Right cardiac atrium (tissue), 5 donors: ENCODE measurements around the gene ADGRG6. TPM values are rescaled to one million over a fixed set of nuclear protein-coding genes. Genes with fewer than 3 reads are reported as not detected.

ENCODE experiments used
- ATAC-seq, 2 donors: fragments of 200-7000 bp; cut with Tn5 transposase; one replicate each; pipeline versions ENCODE4 v1.8.0 to v1.9.1; 2020; ENCODE audit warnings: moderate library complexity in 2 of 2, mild to moderate bottlenecking in 1 of 2
- DNase-seq, 3 donors: peaks; one replicate each; pipeline ENCODE4 v3.0.0-alpha.2; 2020
- H3K27ac ChIP-seq: one replicate; pipeline ENCODE4 v1.5.1; 2013; ENCODE audit warnings: mild to moderate bottlenecking, low read length, control low read depth, moderate library complexity
- H3K27me3 ChIP-seq: one replicate; pipeline ENCODE4 v1.6.1; 2013; ENCODE audit not compliant: control insufficient read depth, insufficient read depth
- H3K4me1 ChIP-seq: one replicate; pipeline ENCODE4 v1.6.1; 2013; ENCODE audit warnings: low read length; ENCODE audit not compliant: control insufficient read depth, insufficient read depth
- H3K4me3 ChIP-seq: one replicate; pipeline ENCODE4 v1.5.1; 2013; ENCODE audit warnings: low read length, control low read depth
- H3K9me3 ChIP-seq: one replicate; pipeline ENCODE4 v1.6.1; 2013; ENCODE audit warnings: low read length; ENCODE audit not compliant: control insufficient read depth
- WGBS: extraction: QIAGEN DNeasy Blood & Tissue Kit; methylation state at CpG from one replicate; pipeline ENCODE4 v1.1.7; 2013; 5-methylcytosine and 5-hydroxymethylcytosine counted together
- intact Hi-C, 4 donors: fragments of 100-400 bp; cut with DNase I; formaldehyde crosslinking; loops; one replicate each; pipeline versions ENCODE4 v1.11.0 to v1.14.0; 2022 to 2023
- long read RNA-seq, 4 donors: library from polyadenylated mRNA; unstranded; transcript quantifications; one replicate each; pipeline ENCODE4 v2.0.0, GENCODE V29; 2020 to 2021
- polyA plus RNA-seq: library from polyadenylated mRNA; stranded (reverse); fragments of 200-250 nt; gene quantifications from one replicate; pipeline ENCODE4 v1.2.3, GENCODE V29; 2013
- total RNA-seq, 4 donors: library from RNA; stranded (reverse); fragmentation: NEBNext Ultra II Directional; extraction: Animal tissue kit (Norgen Biotek cat#: 25700); gene quantifications; one replicate each; pipeline ENCODE4 v1.2.1, GENCODE V29; 2021
- donor health status: healthy with polysubstance abuse.
- donor health status: DM: no; HTN: yes; CAD: no.
- donor health status: DM: no; HTN: no; CAD: no.
- donor health status: DM: no; HTN: yes; CAD: no; lungs with severe emphysema.
- donor health status: DM: yes; HTN: yes; CAD: no.

The ADGRG6 gene
- total RNA-seq (10 to 100 TPM; 12.6 to 23.9 (median 16.3) TPM), polyA plus RNA-seq (4.1 TPM)
- long read RNA-seq, donor 1, full-length matches to known transcripts, result 8 of 14 reads
- long read RNA-seq, donor 1, partial matches to known transcripts, result 6 of 14 reads
- long read RNA-seq, donor 1, other reads (novel, unspliced or antisense), result 0 of 14 reads
- long read RNA-seq, donor 2, full-length matches to known transcripts, result 3 of 5 reads
- long read RNA-seq, donor 2, partial matches to known transcripts, result 2 of 5 reads
- long read RNA-seq, donor 2, other reads (novel, unspliced or antisense), result 0 of 5 reads
- long read RNA-seq, donor 3, full-length matches to known transcripts, result 3 of 10 reads
- long read RNA-seq, donor 3, partial matches to known transcripts, result 5 of 10 reads
- long read RNA-seq, donor 3, other reads (novel, unspliced or antisense), result 2 of 10 reads
- long read RNA-seq, donor 4, full-length matches to known transcripts, result 1 of 4 reads
- long read RNA-seq, donor 4, partial matches to known transcripts, result 1 of 4 reads
- long read RNA-seq, donor 4, other reads (novel, unspliced or antisense), result 2 of 4 reads

GRCh38 chr6:142301651-142302391 is at the start of gene ADGRG6:
ADGRG6 (plus strand) TSS chr6:142302007; CDS start chr6:142302330, 323 bp downstream.
- peak within 1 kb of the TSS; percentile 1 for H3K27ac ChIP-seq
- no peaks in the 10 kb centered on the region for H3K9me3 ChIP-seq
- DNase-seq (peak; percentile 54 to 78 (median 76)), ATAC-seq (peak; percentile 85 to 88)
- H3K4me1 ChIP-seq, result no peaks in the 10 kb centered on the region
- H3K4me3 ChIP-seq, result peak within 1 kb of the TSS; percentile 52
- intact Hi-C loops, result no loop called here
- under 1% methylated on average over 69 of the region's 69 CpGs for WGBS
- H3K27me3 ChIP-seq, result no peaks in the 10 kb centered on the region

- H3K9me3 ChIP-seq, result no peaks in the 10 kb centered on the region
- H3K4me1 ChIP-seq, result no peaks in the 10 kb centered on the region
- intact Hi-C loops, result no loop called here
- no peaks in the 10 kb centered on the region for H3K27me3 ChIP-seq
- 83% methylated on average over 6 of the region's 6 CpGs for WGBS
- H3K4me3 ChIP-seq, result no peak overlapping the region
- ATAC-seq (no peak), DNase-seq (no peak)
- H3K27ac ChIP-seq, result no peak overlapping the region
Measured at GRCh38 chr6:142254513-142254912, 47.3 kb upstream of the ADGRG6 start.

- no peak overlapping the region for H3K27ac ChIP-seq
Measured at GRCh38 chr6:142255785-142256184, 46.0 kb upstream of the ADGRG6 start.

GRCh38 chr6:142258305-142258704 is 43.5 kb upstream of the ADGRG6 start:
- WGBS, result 93% methylated on average over 6 of the region's 6 CpGs
- DNase-seq (no peak), ATAC-seq (no peak)
- Histone ChIP-seq H3K4me1 (no peaks in the 10 kb centered on the region), H3K9me3 (no peaks in the 10 kb centered on the region), H3K27ac (no peak overlapping the region), H3K27me3 (no peaks in the 10 kb centered on the region), H3K4me3 (no peak overlapping the region)
- intact Hi-C loops, result no loop called here

More at GRCh38 chr6:142255785-142256184, 46.0 kb upstream of the ADGRG6 start:
- Histone ChIP-seq H3K4me1 (no peaks in the 10 kb centered on the region), H3K4me3 (no peak overlapping the region), H3K9me3 (no peaks in the 10 kb centered on the region), H3K27me3 (no peaks in the 10 kb centered on the region)
- intact Hi-C loops, result no loop called here
- ATAC-seq (no peak), DNase-seq (no peak)
- 66% methylated on average over 2 of the region's 2 CpGs for WGBS

- intact Hi-C loops, result no loop called here
- ATAC-seq (no peak), DNase-seq (no peak)
- Histone ChIP-seq H3K4me3 (no peak overlapping the region), H3K4me1 (no peaks in the 10 kb centered on the region), H3K9me3 (no peaks in the 10 kb centered on the region), H3K27ac (no peak overlapping the region), H3K27me3 (no peaks in the 10 kb centered on the region)
- 94% methylated on average over 8 of the region's 8 CpGs for WGBS
Measured at GRCh38 chr6:142258757-142259156, 43.0 kb upstream of the ADGRG6 start.

- intact Hi-C loops, result no loop called here
- H3K4me1 ChIP-seq, result no peaks in the 10 kb centered on the region
- no peaks in the 10 kb centered on the region for H3K9me3 ChIP-seq
- H3K27me3 ChIP-seq, result no peaks in the 10 kb centered on the region
- 69% methylated on average over 3 of the region's 3 CpGs for WGBS
- H3K27ac ChIP-seq, result no peak overlapping the region
- ATAC-seq (no peak), DNase-seq (no peak)
- no peak overlapping the region for H3K4me3 ChIP-seq
Measured at GRCh38 chr6:142260748-142261147, 41.1 kb upstream of the ADGRG6 start.

- intact Hi-C loops, result no loop called here
- Histone ChIP-seq H3K9me3 (no peaks in the 10 kb centered on the region), H3K4me1 (no peaks in the 10 kb centered on the region), H3K27me3 (no peaks in the 10 kb centered on the region), H3K27ac (no peak overlapping the region), H3K4me3 (no peak overlapping the region)
- DNase-seq (no peak), ATAC-seq (no peak)
Measured at GRCh38 chr6:142262231-142262630, 39.6 kb upstream of the ADGRG6 start.

- Histone ChIP-seq H3K4me1 (no peaks in the 10 kb centered on the region), H3K4me3 (no peak overlapping the region), H3K9me3 (no peaks in the 10 kb centered on the region), H3K27me3 (no peaks in the 10 kb centered on the region), H3K27ac (no peak overlapping the region)
- ATAC-seq, result no peak
- 100% methylated on average over 1 of the region's 1 CpG for WGBS
- DNase-seq, result no peak
- intact Hi-C loops, result no loop called here
Measured at GRCh38 chr6:142265476-142265875, 36.3 kb upstream of the ADGRG6 start.

GRCh38 chr6:142266060-142266459 is 35.7 kb upstream of the ADGRG6 start:
- ATAC-seq, result peak in 1 of 2 donors; percentile 72
- Histone ChIP-seq H3K4me1 (no peaks in the 10 kb centered on the region), H3K27me3 (no peaks in the 10 kb centered on the region), H3K4me3 (no peak overlapping the region), H3K9me3 (no peaks in the 10 kb centered on the region), H3K27ac (no peak overlapping the region)
- 59% methylated on average over 4 of the region's 4 CpGs for whole genome bisulfite sequencing
- DNase-seq, result no peak
- intact Hi-C loops, result no loop called here

- intact Hi-C loops, result no loop called here
Measured at GRCh38 chr6:142271476-142271875, 30.3 kb upstream of the ADGRG6 start.

GRCh38 chr6:142274656-142275055 is 27.2 kb upstream of the ADGRG6 start:
- Histone ChIP-seq H3K4me1 (no peaks in the 10 kb centered on the region), H3K4me3 (no peak overlapping the region), H3K9me3 (no peaks in the 10 kb centered on the region), H3K27me3 (no peaks in the 10 kb centered on the region), H3K27ac (no peak overlapping the region)
- ATAC-seq (no peak), DNase-seq (no peak)
- 80% methylated on average over 4 of the region's 4 CpGs for WGBS
- intact Hi-C loops, result no loop called here

More at GRCh38 chr6:142271476-142271875, 30.3 kb upstream of the ADGRG6 start:
- H3K9me3 ChIP-seq, result no peaks in the 10 kb centered on the region
- no peaks in the 10 kb centered on the region for H3K4me1 ChIP-seq
- H3K27ac ChIP-seq, result no peak overlapping the region
- DNase-seq, result no peak
- 92% methylated on average over 1 of the region's 1 CpG for WGBS
- H3K4me3 ChIP-seq, result no peak overlapping the region
- no peaks in the 10 kb centered on the region for H3K27me3 ChIP-seq
- no peak for ATAC-seq
